Occipital lobe (tissue), 2 donors: Measurements from ENCODE around the gene SCN3B. TPM values are rescaled to one million over a fixed set of nuclear protein-coding genes. Genes with fewer than 3 reads are reported as not detected.
"Not testable (repeated sequence)": the region's sequence is repeated elsewhere in the genome, so short reads cannot be mapped to it uniquely, and the experiment has no call there.

ENCODE experiments used
- DNase-seq: peaks from one replicate; lab custom pipeline; 2025; lab: John Stamatoyannopoulos, UW
- total RNA-seq: library from RNA; depleted of rRNA; stranded (reverse); fragments of >200 nt; gene quantifications from one replicate; pipeline ENCODE4 v1.2.3, GENCODE V29; 2014

The SCN3B gene
- total RNA-seq: 54.4 TPM

DNA sequence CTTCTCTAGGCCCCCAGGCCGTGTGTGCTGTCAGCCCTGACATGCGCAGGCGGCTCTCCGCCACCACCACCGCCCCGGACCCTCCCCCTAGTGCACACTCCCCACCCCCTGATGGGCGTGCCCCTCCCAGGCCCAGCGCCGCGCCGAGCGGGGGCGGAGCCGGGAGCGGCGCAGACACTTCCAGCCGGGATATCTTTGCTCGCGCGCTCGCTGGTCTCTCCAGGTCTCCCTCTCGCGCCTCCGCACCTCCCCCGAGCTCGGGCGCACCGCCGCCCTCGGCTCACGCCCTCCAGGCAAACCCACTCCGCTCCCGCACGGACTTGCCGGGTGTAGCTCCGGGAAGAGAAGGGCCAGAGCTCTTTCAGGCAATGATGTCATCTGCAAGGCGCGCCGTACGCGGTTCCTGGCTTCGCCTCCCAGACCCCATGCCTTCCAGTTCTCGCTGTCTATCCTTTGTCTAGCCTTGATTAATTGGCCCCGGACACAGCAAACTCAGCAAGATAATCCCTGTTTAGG, at the start of gene SCN3B:
TSS of gene SCN3B (minus strand) at position 59 of the 516 bp plus-strand sequence. CDS start 823 bp downstream, outside the sequence.
- DNase-seq: peak; percentile 57

- no peak for DNase-seq
These were observed 48.3 kb upstream of the SCN3B start for GRCh38 chr11:123702696-123703095.

GRCh38 chr11:123702139-123702538, 47.7 kb upstream of the SCN3B start:
- peak; percentile 31 for DNase-seq

- DNase-seq: no peak
These were observed 46.3 kb upstream of the SCN3B start for GRCh38 chr11:123700772-123701171.

GRCh38 chr11:123698546-123699127, 44.2 kb upstream of the SCN3B start:
- no peak for DNase-seq

DNA sequence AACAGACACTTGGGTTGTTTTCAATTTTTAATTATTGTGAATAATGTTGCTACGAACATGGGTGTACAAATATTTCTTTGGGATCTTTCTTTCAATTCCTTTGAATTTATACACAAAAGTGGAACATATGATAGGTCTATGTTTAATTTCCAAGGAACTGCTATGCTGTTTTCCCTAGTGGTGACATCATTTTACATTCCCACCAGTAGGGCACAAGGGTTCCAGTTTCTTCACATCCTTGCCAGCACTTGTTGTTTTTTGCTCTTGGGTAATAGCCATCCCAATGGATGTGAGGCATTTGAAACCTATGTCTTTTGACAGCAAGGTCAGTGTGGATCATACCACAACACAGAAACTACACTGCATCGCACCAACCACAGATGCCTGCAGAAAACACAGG, 41.8 kb upstream of the SCN3B start:
- DNase-seq: no peak

DNA sequence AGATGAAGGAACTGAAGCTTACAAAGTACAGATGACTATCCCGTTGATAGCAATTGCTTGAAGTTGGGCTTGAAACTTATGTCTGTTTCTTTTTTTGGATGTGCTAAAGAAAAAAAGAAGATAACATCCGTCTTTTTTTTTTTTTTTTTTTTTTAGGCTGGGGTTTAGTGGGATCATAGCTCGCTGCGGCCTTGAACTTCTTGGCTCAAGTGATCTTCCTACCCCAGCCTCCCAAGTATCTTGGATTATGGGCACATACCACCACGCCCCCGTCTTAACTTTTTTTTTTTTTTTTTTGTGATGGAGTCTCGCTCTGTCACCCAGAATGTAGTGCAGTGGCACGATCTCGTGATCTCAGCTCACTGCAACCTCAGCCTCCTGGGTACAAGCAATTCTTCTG, 40.8 kb upstream of the SCN3B start:
- no peak for DNase-seq

DNA sequence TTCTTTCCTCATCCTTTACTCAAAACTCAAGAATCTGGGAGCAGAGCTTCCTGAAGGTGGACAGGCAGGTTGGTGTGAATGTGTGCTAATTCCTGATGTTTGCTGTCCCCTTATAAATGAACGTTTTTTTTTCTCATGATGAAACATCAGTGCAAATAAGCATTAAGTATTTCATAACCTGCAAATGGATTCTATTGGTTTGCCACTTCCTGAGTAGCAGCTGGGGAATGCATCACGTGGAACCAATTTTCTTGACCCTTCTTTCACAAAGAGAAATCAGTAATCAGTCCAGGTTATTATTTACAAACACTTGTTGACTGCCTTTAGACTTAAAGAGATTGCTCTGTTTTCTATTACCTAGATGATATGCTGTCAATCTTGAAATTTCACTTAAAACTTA, 40.1 kb upstream of the SCN3B start:
- no peak for DNase-seq

- DNase-seq: no peak
These were observed 38.5 kb upstream of the SCN3B start for GRCh38 chr11:123692961-123693360.

GRCh38 chr11:123690485-123690884, 36.1 kb upstream of the SCN3B start:
- no peak for DNase-seq

DNA sequence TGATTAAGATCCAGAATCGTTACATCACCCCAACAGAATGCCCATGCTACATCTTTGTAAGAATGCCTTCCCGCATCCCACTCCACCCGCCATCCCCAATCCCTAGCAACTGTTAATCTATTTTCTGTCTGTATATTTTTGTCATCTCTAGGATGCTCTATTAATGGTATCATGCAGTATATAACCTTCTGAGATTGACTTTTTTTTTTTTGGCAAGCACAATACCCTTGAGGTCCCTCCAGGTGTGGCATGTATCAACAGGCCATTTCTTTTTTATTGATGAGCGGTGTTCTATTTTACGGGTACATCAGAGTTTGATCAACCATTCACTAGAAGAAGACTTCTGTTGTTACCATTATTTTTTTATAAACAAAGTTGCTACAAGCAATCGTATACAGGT, 30.2 kb upstream of the SCN3B start:
- DNase-seq: no peak

GRCh38 chr11:123683428-123684170, 29.2 kb upstream of the SCN3B start:
- no peak for DNase-seq

GRCh38 chr11:123682696-123683410, 28.4 kb upstream of the SCN3B start:
- DNase-seq: no peak

GRCh38 chr11:123681030-123681429, 26.6 kb upstream of the SCN3B start:
- DNase-seq: no peak

- DNase-seq: no peak
These were observed 23.8 kb upstream of the SCN3B start for GRCh38 chr11:123678246-123678645.

- DNase-seq: no peak
These were observed 23.1 kb upstream of the SCN3B start for GRCh38 chr11:123677510-123677909.

- no peak for DNase-seq
These were observed 19.9 kb upstream of the SCN3B start for GRCh38 chr11:123674297-123674696.

DNA sequence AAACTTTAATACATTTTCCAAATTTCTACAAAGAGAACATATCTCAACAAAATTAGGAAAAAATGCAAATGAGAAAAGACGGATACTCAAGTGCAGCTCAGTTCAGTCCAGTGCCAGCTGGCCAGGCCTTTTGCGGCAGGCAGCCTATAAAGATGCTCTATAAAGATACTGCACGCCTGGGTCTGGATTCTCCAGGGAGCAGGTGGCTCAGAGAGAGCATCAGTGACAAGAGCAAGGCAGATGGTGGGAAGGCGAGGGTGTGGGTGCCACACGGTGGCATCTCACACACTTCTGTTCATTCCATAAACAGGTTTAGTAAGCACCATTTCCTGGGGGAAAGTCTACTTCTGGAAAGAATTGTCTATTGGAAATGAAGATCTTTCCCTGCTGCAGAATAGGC, 18.1 kb upstream of the SCN3B start:
- no peak for DNase-seq

- no peak for DNase-seq
These were observed 17.1 kb upstream of the SCN3B start for GRCh38 chr11:123671534-123671933.

GRCh38 chr11:123670081-123670480, 15.7 kb upstream of the SCN3B start:
- DNase-seq: no peak

DNA sequence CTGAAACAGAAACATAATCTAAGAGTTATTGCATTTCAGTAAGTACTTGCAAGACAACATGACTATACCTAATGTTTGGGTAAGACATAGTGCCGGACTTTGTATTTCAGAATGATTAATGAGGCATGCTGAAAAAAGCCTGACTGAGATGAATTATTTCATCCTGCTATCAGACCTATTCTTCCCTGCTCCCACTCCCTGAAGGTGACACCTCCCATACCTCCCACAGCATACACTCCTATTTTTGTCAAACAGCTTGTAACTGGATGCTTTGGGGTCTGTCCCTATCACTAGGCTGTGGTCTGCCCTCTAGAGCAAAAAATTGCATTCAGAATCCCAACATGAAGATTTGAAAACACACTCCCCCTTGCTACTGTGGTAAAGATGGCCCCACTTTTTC, 10.9 kb upstream of the SCN3B start:
- no peak for DNase-seq

- DNase-seq: not testable (repeated sequence)
These were observed 5.5 kb upstream of the SCN3B start for GRCh38 chr11:123659965-123660364.
